T-cell (primary cell): ENCODE measurements around the gene MIGA1. TPM values are rescaled to one million over a fixed set of nuclear protein-coding genes. Genes with fewer than 3 reads are reported as not detected.

ENCODE experiments used
- ATAC-seq, 4 experiments: fragments of 200-7000 bp in 3 of 4; fragments of 150-1000 bp in 1 of 4; cut with Tn5 transposase; replicated peaks in 1 of 4; 1 replicate in 3 of 4; 2 replicates in 1 of 4; pipeline ENCODE4 v1.10.0; 2021; ENCODE audit warnings: moderate library complexity in 3 of 4, mild to moderate bottlenecking in 2 of 4, moderate number of reproducible peaks in 1 of 4
- CTCF ChIA-PET, 2 donors: fragments of 300-600 bp; sonication (Branson Sonifier 250); formaldehyde crosslinking; loops; one replicate each; lab custom pipeline; 2022; ENCODE audit warnings: antibody characterized with exemption in 2 of 2; lab: Charles Lee
- POLR2A ChIA-PET, 2 donors: fragments of 300-600 bp; sonication (Branson Sonifier 250); formaldehyde crosslinking; loops; one replicate each; lab custom pipeline; 2022; ENCODE audit warnings: antibody characterized with exemption in 2 of 2; lab: Charles Lee
- DNase-seq, 35 experiments: peaks; one replicate each; pipeline versions ENCODE4 v3.0.0 to v3.0.0-alpha.2; 2013 to 2023
- H3K27ac ChIP-seq: one replicate; pipeline ENCODE4 v1.5.1; 2013; ENCODE audit warnings: low read length
- H3K27me3 ChIP-seq, 2 experiments: replicated peaks in 1 of 2; 1 replicate in 1 of 2; 2 replicates in 1 of 2; pipeline versions ENCODE4 v1.6.1 to v1.7.0; 2013; ENCODE audit warnings: low read length in 1 of 2, mixed read lengths in 1 of 2; ENCODE audit not compliant: control insufficient read depth in 2 of 2, insufficient read depth in 2 of 2; ENCODE audit errors: extremely low read depth in 1 of 2
- H3K36me3 ChIP-seq, 2 donors: 1 replicate in 1 of 2; 2 replicates in 1 of 2; pipeline versions ENCODE4 v1.6.1 to v1.7.0; 2013; ENCODE audit warnings: low read length in 1 of 2; ENCODE audit not compliant: control insufficient read depth in 2 of 2, insufficient read depth in 1 of 2; ENCODE audit errors: extremely low read depth in 1 of 2
- H3K4me1 ChIP-seq, 2 experiments: 1 replicate in 1 of 2; 2 replicates in 1 of 2; pipeline versions ENCODE4 v1.6.1 to v1.7.0; 2013; ENCODE audit warnings: low read length in 2 of 2, mixed read lengths in 1 of 2; ENCODE audit not compliant: insufficient read depth in 2 of 2, control insufficient read depth in 1 of 2; ENCODE audit errors: extremely low read depth in 1 of 2
- H3K4me3 ChIP-seq, 2 donors: 1 replicate in 1 of 2; 2 replicates in 1 of 2; pipeline versions ENCODE4 v1.5.1 to v1.7.0; 2013; ENCODE audit warnings: mild to moderate bottlenecking in 2 of 2, low read length in 1 of 2, moderate library complexity in 1 of 2; ENCODE audit not compliant: control insufficient read depth in 1 of 2; ENCODE audit errors: extremely low read depth in 1 of 2
- H3K9me3 ChIP-seq: 2 replicates; pipeline ENCODE4 v1.7.0; 2013
- H3K27ac Mint-ChIP-seq, 2 donors: one replicate each; pipeline ENCODE4 v1.8.0; 2020 to 2021; ENCODE audit warnings: mild to moderate bottlenecking in 2 of 2, mixed read lengths in 2 of 2
- H3K27me3 Mint-ChIP-seq, 2 donors: one replicate each; pipeline ENCODE4 v1.8.0; 2021 to 2022; ENCODE audit warnings: mixed read lengths in 2 of 2
- H3K36me3 Mint-ChIP-seq: one replicate; pipeline ENCODE4 v1.8.0; 2021; ENCODE audit warnings: mixed read lengths
- H3K4me1 Mint-ChIP-seq, 3 donors: one replicate each; pipeline ENCODE4 v1.8.0; 2020 to 2022; ENCODE audit warnings: mixed read lengths in 3 of 3, mild to moderate bottlenecking in 1 of 3
- H3K4me3 Mint-ChIP-seq, 3 donors: one replicate each; pipeline ENCODE4 v1.8.0; 2020 to 2022; ENCODE audit warnings: mild to moderate bottlenecking in 3 of 3, mixed read lengths in 3 of 3, moderate library complexity in 3 of 3
- H3K9me3 Mint-ChIP-seq, 3 donors: one replicate each; pipeline ENCODE4 v1.8.0; 2020 to 2022; ENCODE audit warnings: mixed read lengths in 3 of 3
- WGBS: methylation state at CpG from one replicate; pipeline ENCODE4 v1.1.5; 2013; ENCODE audit warnings: missing lambda C conversion rate; ENCODE audit not compliant: insufficient coverage; 5-methylcytosine and 5-hydroxymethylcytosine counted together
- total RNA-seq, 35 experiments: library from RNA in 6 of 35; stranded (reverse) in 6 of 35; fragments of 120-200 nt in 1 of 35; gene quantifications; one replicate each; pipeline versions ENCODE4 v1.2.1 to v1.2.4 and lab custom pipeline; 2013 to 2026

The MIGA1 gene
- total RNA-seq, 5 donors from 2014 or later (not counting 1 experiment from before 2014, with no cell fraction given) = 14.9 to 17.7 (median 16.1) TPM

DNA sequence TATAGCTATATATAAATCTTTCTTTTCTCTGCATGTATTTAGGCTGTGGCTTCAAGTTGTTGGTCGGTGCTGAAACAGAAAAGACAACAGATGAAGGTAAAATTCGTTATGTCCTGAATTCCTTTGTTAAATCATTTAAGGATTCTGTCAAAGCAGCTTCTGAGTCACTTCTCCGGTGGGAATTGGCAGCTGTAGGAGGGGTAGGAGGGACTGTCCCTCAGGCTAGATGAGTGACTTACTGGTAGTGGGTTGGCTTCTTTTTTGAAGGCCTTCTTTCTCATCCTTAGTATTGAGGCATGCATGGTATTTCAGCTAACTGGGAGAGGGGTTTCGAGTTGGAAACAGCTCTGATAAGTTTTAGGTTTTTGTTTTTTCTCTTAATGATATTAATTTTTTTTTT lies 86.8 kb downstream of the MIGA1 start:
- Histone ChIP-seq H3K27me3 (no peaks in the 10 kb centered on the region), H3K36me3 (peaks cover 0 to 30% of the 10 kb centered on the region in 2 donors), H3K4me1 (no peaks in the 10 kb centered on the region), H3K9me3 (no peaks in the 10 kb centered on the region), H3K27ac (no peak overlapping the region), H3K4me3 (no peak overlapping the region)
- no peaks in the 10 kb centered on the region for H3K4me1 Mint-ChIP-seq
- H3K27me3 Mint-ChIP-seq = no peaks in the 10 kb centered on the region
- no peak overlapping the region for H3K4me3 Mint-ChIP-seq
- no peaks in the 10 kb centered on the region for H3K9me3 Mint-ChIP-seq
- DNase-seq (no peak), ATAC-seq (no peak)
- CTCF ChIA-PET = interaction anchor here in 1 of 2 donors (0.6 kb wide), 1 partner anchor 13 kb away, joined by 5 read pairs; no protein-coding TSS in a partner anchor
- 78% methylated on average over 2 of the region's 4 CpGs for WGBS
- no peak overlapping the region for H3K27ac Mint-ChIP-seq
- peaks cover 41% of the 10 kb centered on the region for H3K36me3 Mint-ChIP-seq
- POLR2A ChIA-PET = no interaction called here

DNA sequence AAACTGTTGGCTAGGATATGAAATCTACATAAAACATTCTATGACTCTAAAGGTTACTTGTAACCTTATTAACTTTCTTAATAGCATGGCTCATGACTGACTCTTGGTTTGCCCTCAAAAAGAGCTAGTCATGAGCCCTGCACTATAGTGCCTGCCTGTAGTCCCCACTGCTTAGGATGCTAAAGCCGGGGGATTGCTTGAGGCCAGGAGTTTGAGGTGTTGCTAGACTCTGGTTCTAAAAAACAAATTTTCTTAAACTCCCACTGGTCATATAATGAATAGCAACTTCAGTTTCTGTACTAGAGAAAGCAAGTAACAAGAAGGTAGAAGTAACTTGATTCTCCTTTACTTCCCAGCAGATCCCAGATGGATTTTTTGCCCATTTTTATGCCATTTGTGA lies 93.2 kb downstream of the MIGA1 start:
- no peak overlapping the region for H3K4me3 Mint-ChIP-seq
- DNase-seq (no peak), ATAC-seq (no peak)
- H3K36me3 Mint-ChIP-seq = peaks cover 32% of the 10 kb centered on the region
- H3K9me3 ChIP-seq = no peaks in the 10 kb centered on the region
- POLR2A ChIA-PET = interaction anchor here in 1 of 2 donors (0.5 kb wide), 1 partner anchor 124 kb away, joined by 5 read pairs; no protein-coding TSS in a partner anchor
- no peaks in the 10 kb centered on the region for H3K9me3 Mint-ChIP-seq
- H3K4me1 ChIP-seq = no peaks in the 10 kb centered on the region
- H3K27ac ChIP-seq = no peak overlapping the region
- H3K4me3 ChIP-seq = no peak overlapping the region
- CTCF ChIA-PET = no interaction called here
- WGBS = no CpG with 5 or more reads among the region's 1 CpG
- H3K4me1 Mint-ChIP-seq = no peaks in the 10 kb centered on the region
- H3K27ac Mint-ChIP-seq = no peak overlapping the region
- H3K27me3 ChIP-seq = no peaks in the 10 kb centered on the region
- H3K27me3 Mint-ChIP-seq = no peaks in the 10 kb centered on the region
- peaks cover 0 to 12% of the 10 kb centered on the region in 2 donors for H3K36me3 ChIP-seq

DNA sequence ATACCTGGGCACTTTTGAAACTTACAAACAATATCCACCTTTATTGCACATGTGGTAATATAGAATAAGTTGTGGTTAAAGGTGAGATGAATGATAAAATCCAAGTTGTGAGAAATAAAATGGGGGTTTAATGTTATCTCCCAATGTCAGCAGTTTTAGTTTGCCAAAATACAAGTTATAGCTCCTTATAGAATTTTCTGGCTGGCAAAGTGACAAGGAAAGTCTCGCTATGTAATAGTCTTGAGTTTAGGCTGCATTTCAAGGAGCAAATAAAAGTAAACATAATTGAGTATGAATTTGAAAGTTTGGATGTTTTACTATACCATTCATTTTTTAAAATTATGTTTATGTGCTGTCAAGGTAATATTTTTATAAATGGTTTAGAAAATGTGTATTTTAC lies 94.0 kb downstream of the MIGA1 start:
- no peak overlapping the region for H3K4me3 ChIP-seq
- H3K36me3 ChIP-seq = peaks cover 0 to 5% of the 10 kb centered on the region in 2 donors
- H3K4me1 ChIP-seq = no peaks in the 10 kb centered on the region
- ATAC-seq (no peak), DNase-seq (no peak)
- Mint-ChIP-seq H3K4me3 (no peak overlapping the region), H3K27me3 (no peaks in the 10 kb centered on the region), H3K9me3 (no peaks in the 10 kb centered on the region), H3K36me3 (peaks cover 30% of the 10 kb centered on the region), H3K4me1 (no peaks in the 10 kb centered on the region), H3K27ac (no peak overlapping the region)
- ChIA-PET CTCF (no interaction called here), POLR2A (no interaction called here)
- no CpG with 5 or more reads among the region's 1 CpG for WGBS
- no peak overlapping the region for H3K27ac ChIP-seq
- no peaks in the 10 kb centered on the region for H3K9me3 ChIP-seq
- H3K27me3 ChIP-seq = no peaks in the 10 kb centered on the region

DNA sequence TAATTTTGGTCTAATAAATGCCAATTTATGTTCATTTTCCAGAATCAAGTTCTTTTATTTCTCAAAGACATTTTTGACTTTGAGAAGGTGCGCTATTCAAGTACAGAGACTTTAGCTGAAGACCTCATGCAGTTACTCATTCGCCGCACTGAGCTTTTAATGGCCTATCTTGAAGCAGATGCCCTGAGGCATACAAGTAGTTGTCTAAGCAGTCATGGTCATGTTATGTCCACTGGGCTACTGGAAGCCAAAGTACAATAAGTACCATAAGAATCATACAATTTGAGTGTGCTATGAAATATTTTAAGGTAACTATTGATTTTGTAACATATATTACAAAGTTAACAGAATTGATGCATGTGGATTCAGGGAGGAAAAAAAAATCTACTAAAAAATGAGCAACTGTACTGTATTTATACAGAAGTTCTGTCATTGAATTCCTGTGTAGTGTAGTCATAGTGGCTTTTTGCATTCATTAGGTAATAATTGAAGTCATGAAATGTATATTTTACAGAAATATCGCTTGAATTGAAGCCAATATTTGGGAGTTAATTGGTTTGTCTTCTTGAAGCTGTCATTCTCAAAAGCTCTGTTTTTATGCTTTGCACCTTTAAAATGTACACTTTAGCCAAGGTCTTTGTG lies 95.5 kb downstream of the MIGA1 start:
- POLR2A ChIA-PET = no interaction called here
- Histone ChIP-seq H3K27me3 (no peaks in the 10 kb centered on the region), H3K4me1 (no peaks in the 10 kb centered on the region), H3K4me3 (no peak overlapping the region), H3K9me3 (no peaks in the 10 kb centered on the region), H3K27ac (no peak overlapping the region), H3K36me3 (peaks cover 0 to 2% of the 10 kb centered on the region in 2 donors)
- H3K36me3 Mint-ChIP-seq = peaks cover 25% of the 10 kb centered on the region
- no peak overlapping the region for H3K4me3 Mint-ChIP-seq
- no peaks in the 10 kb centered on the region for H3K4me1 Mint-ChIP-seq
- ATAC-seq (no peak), DNase-seq (no peak)
- 100% methylated on average over 3 of the region's 4 CpGs for WGBS
- H3K27ac Mint-ChIP-seq = no peak overlapping the region
- CTCF ChIA-PET = no interaction called here
- no peaks in the 10 kb centered on the region for H3K27me3 Mint-ChIP-seq
- no peaks in the 10 kb centered on the region for H3K9me3 Mint-ChIP-seq

DNA sequence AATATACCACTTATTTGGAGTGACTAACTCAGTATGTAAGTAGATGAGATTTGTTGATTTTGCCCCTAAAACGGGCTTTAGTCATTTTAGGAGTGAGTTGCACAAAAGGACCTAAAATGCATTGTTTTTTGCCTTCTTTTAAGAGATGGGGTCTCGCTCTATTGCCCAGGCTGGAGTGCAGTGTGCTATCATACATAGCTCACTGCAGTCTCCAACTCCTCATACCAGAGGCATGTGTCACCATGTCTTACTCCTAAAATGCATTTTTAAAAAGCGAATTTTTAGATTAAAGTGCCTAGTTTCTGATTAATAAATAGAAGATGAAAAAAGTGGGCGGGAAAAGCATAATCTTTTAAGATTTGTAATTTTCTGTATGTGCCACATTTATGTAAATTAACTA lies 97.4 kb downstream of the MIGA1 start:
- no peak for ATAC-seq
- WGBS = 100% methylated on average over 1 of the region's 4 CpGs
- no peak for DNase-seq
- Histone ChIP-seq H3K4me3 (no peak overlapping the region), H3K4me1 (peaks cover 2 to 3% of the 10 kb centered on the region in 2 experiments), H3K27me3 (no peaks in the 10 kb centered on the region), H3K9me3 (no peaks in the 10 kb centered on the region), H3K27ac (no peak overlapping the region), H3K36me3 (peaks cover 0 to 2% of the 10 kb centered on the region in 2 donors)
- no peak overlapping the region for H3K27ac Mint-ChIP-seq
- POLR2A ChIA-PET = no interaction called here
- no peaks in the 10 kb centered on the region for H3K9me3 Mint-ChIP-seq
- H3K27me3 Mint-ChIP-seq = no peaks in the 10 kb centered on the region
- H3K4me1 Mint-ChIP-seq = peaks cover 7 to 9% (median 8%) of the 10 kb centered on the region in 3 donors
- CTCF ChIA-PET = no interaction called here
- peaks cover 28% of the 10 kb centered on the region for H3K36me3 Mint-ChIP-seq
- no peak overlapping the region for H3K4me3 Mint-ChIP-seq

DNA sequence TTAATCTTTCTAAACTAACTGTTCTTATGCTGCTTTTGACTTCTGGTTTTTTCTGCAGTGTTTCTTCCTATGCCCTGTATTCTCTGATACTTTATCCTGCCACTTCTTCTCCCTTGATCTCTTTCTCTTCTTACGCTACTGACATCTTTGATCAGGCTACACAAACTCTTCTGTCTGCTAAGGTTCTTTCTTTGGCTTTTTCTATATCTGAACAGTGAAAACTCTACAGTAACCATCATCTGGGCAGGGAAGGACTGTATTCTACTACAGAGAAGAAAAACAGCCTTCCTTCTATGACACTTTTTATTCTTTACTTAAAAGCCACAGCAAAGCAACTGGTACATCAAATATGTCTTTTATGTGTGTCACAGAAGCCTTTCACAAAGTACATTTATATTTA lies 101.6 kb downstream of the MIGA1 start:
- WGBS = 86% methylated on average over 1 of the region's 1 CpG
- ChIA-PET POLR2A (no interaction called here), CTCF (no interaction called here)
- H3K4me3 Mint-ChIP-seq = no peak overlapping the region
- H3K36me3 ChIP-seq = no peaks in the 10 kb centered on the region
- H3K27me3 Mint-ChIP-seq = peaks cover 5 to 6% of the 10 kb centered on the region in 2 donors
- DNase-seq (no peak), ATAC-seq (peak in 1 of 4 experiments; percentile 82)
- H3K36me3 Mint-ChIP-seq = peaks cover 20% of the 10 kb centered on the region
- H3K9me3 ChIP-seq = no peaks in the 10 kb centered on the region
- no peak overlapping the region for H3K27ac ChIP-seq
- H3K27me3 ChIP-seq = peaks cover 0 to 3% of the 10 kb centered on the region in 2 experiments
- no peaks in the 10 kb centered on the region for H3K9me3 Mint-ChIP-seq
- peaks cover 2 to 3% of the 10 kb centered on the region in 2 experiments for H3K4me1 ChIP-seq
- peaks cover 7 to 9% (median 8%) of the 10 kb centered on the region in 3 donors for H3K4me1 Mint-ChIP-seq
- no peak overlapping the region for H3K27ac Mint-ChIP-seq
- H3K4me3 ChIP-seq = no peak overlapping the region
